HEK293 (cell line): ENCODE data around the gene OR2T8.

Source experiments
- CTCF ChIA-PET: fragments of 350-600 bp; formaldehyde crosslinking; extraction: SDS; loops from one replicate; lab custom pipeline; 2021; ENCODE audit warnings: antibody characterized with exemption; lab: Yijun Ruan, JAX
- POLR2A ChIA-PET: fragments of 300-600 bp; formaldehyde crosslinking; extraction: SDS; loops from one replicate; lab custom pipeline; 2020; ENCODE audit warnings: antibody characterized with exemption, inconsistent platforms; lab: Yijun Ruan, JAX
- H3K27ac ChIP-seq: fragments of 200-500 bp; sonication (Bioruptor generic); 2 replicates; pipeline ENCODE4 v1.5.1; 2014; ENCODE audit warnings: low read depth, low read length, control low read depth, inconsistent platforms; ENCODE audit errors: extremely low read depth
- H3K36me3 ChIP-seq, 2 experiments: fragments of 200-500 bp in 1 of 2; sonication (Bioruptor generic) in 1 of 2; 1 replicate in 1 of 2; 2 replicates in 1 of 2; pipeline ENCODE4 v1.5.1; 2014 to 2017; ENCODE audit warnings: inconsistent platforms in 2 of 2, low read length in 2 of 2; ENCODE audit not compliant: control insufficient read depth in 2 of 2, insufficient read depth in 1 of 2
- H3K4me1 ChIP-seq: fragments of 200-500 bp; sonication (Bioruptor generic); 2 replicates; pipeline ENCODE4 v1.5.1; 2014; ENCODE audit warnings: mild to moderate bottlenecking, low read length, inconsistent platforms; ENCODE audit not compliant: control insufficient read depth, insufficient read depth
- H3K4me3 ChIP-seq: 2 replicates; pipeline ENCODE4 v1.5.1; 2011; ENCODE audit warnings: low read depth, mild to moderate bottlenecking, control low read depth, low read length, moderate library complexity
- H3K9me3 ChIP-seq: fragments of 200-500 bp; sonication (Bioruptor generic); 2 replicates; pipeline ENCODE4 v1.5.1; 2014; ENCODE audit warnings: low read depth, low read length, inconsistent platforms; ENCODE audit not compliant: control insufficient read depth, insufficient read depth
- CTCF ChIP-seq: fragments of 450-650 bp; formaldehyde crosslinking; IDR thresholded peaks from 2 replicates; pipeline ENCODE4 v1.5.1; 2016; ENCODE audit warnings: missing biosample characterization, missing genetic modification characterization
- GLIS2 ChIP-seq: fragments of 450-650 bp; formaldehyde crosslinking; IDR thresholded peaks from 2 replicates; pipeline ENCODE4 v1.5.1; 2016; ENCODE audit warnings: missing biosample characterization, missing genetic modification characterization
- MEIS1 ChIP-seq: sonication (generic); formaldehyde crosslinking; IDR thresholded peaks from 2 replicates; pipeline ENCODE4 v1.8.1; 2022; ENCODE audit warnings: missing genetic modification reagents, mild to moderate bottlenecking, borderline replicate concordance
- PRDM6 ChIP-seq: fragments of 450-650 bp; formaldehyde crosslinking; IDR thresholded peaks from 2 replicates; pipeline ENCODE4 v1.5.1; 2017; ENCODE audit warnings: missing biosample characterization, missing genetic modification characterization
- TRIM28 ChIP-seq: IDR thresholded peaks from 2 replicates; pipeline ENCODE4 v1.6.1; 2011; ENCODE audit warnings: low read length, control low read depth, borderline replicate concordance
- ZBTB11 ChIP-seq: fragments of 450-650 bp; formaldehyde crosslinking; conservative IDR thresholded peaks from 2 replicates; pipeline ENCODE4 v1.5.1; 2016; ENCODE audit warnings: low read depth, missing biosample characterization, missing genetic modification characterization
- ZBTB49 ChIP-seq: fragments of 450-650 bp; formaldehyde crosslinking; IDR thresholded peaks from 2 replicates; pipeline ENCODE4 v1.5.1; 2016; ENCODE audit warnings: missing biosample characterization, missing genetic modification characterization, low read depth
- ZFHX2 ChIP-seq: fragments of 450-650 bp; formaldehyde crosslinking; conservative IDR thresholded peaks from 2 replicates; pipeline ENCODE4 v1.5.1; 2016; ENCODE audit warnings: missing biosample characterization, missing genetic modification characterization
- ZNF121 ChIP-seq: fragments of 450-650 bp; formaldehyde crosslinking; IDR thresholded peaks from 2 replicates; pipeline ENCODE4 v1.5.1; 2016; ENCODE audit warnings: missing biosample characterization, missing genetic modification characterization
- ZNF138 ChIP-seq: fragments of 450-650 bp; formaldehyde crosslinking; IDR thresholded peaks from 2 replicates; pipeline ENCODE4 v1.5.1; 2016; ENCODE audit warnings: missing biosample characterization, missing genetic modification characterization, borderline replicate concordance
- ZNF148 ChIP-seq: fragments of 450-650 bp; formaldehyde crosslinking; IDR thresholded peaks from 2 replicates; pipeline ENCODE4 v1.5.0; 2017; ENCODE audit warnings: missing biosample characterization, missing genetic modification characterization, borderline replicate concordance
- ZNF155 ChIP-seq: fragments of 450-650 bp; formaldehyde crosslinking; IDR thresholded peaks from 2 replicates; pipeline ENCODE4 v1.5.1; 2016; ENCODE audit warnings: missing biosample characterization, missing genetic modification characterization
- ZNF169 ChIP-seq: fragments of 450-650 bp; formaldehyde crosslinking; IDR thresholded peaks from 2 replicates; pipeline ENCODE4 v1.5.1; 2016; ENCODE audit warnings: missing biosample characterization, missing genetic modification characterization
- ZNF221 ChIP-seq: fragments of 450-650 bp; formaldehyde crosslinking; IDR thresholded peaks from 2 replicates; pipeline ENCODE4 v1.5.1; 2017; ENCODE audit warnings: missing biosample characterization, missing genetic modification characterization, borderline replicate concordance
- ZNF302 ChIP-seq: fragments of 450-650 bp; formaldehyde crosslinking; IDR thresholded peaks from 2 replicates; pipeline ENCODE4 v1.5.1; 2016; ENCODE audit warnings: missing biosample characterization, missing genetic modification characterization, low read depth
- ZNF391 ChIP-seq: fragments of 450-650 bp; formaldehyde crosslinking; IDR thresholded peaks from 2 replicates; pipeline ENCODE4 v1.5.1; 2016; ENCODE audit warnings: low read depth, missing biosample characterization, missing genetic modification characterization, borderline replicate concordance
- ZNF404 ChIP-seq: fragments of 450-650 bp; formaldehyde crosslinking; IDR thresholded peaks from 2 replicates; pipeline ENCODE4 v1.5.1; 2017; ENCODE audit warnings: missing biosample characterization, missing genetic modification characterization
- ZNF510 ChIP-seq: fragments of 450-650 bp; formaldehyde crosslinking; IDR thresholded peaks from 2 replicates; pipeline ENCODE4 v1.5.1; 2018; ENCODE audit warnings: mild to moderate bottlenecking, missing genetic modification characterization, missing biosample characterization; ENCODE audit not compliant: insufficient replicate concordance
- ZNF677 ChIP-seq: fragments of 450-650 bp; IDR thresholded peaks from 2 replicates; pipeline ENCODE4 v1.5.0; 2018; ENCODE audit warnings: missing biosample characterization, mild to moderate bottlenecking, missing genetic modification characterization, moderate library complexity

Gene OR2T8

GRCh38 chr1:247964933-247965332 lies 44.9 kb downstream of the OR2T8 start, which contains the start of gene OR2AK2 (continued):
- TF ChIP-seq CTCF (tag by site-specific recombination) (no peak), ZNF121 (tag by site-specific recombination) (no peak), ZNF302 (tag by site-specific recombination) (no peak), ZNF169 (no peak)

GRCh38 chr1:247966532-247967204 lies 46.6 kb downstream of the OR2T8 start:
- Histone ChIP-seq H3K27ac (no peak overlapping the region), H3K9me3 (no peaks in the 10 kb centered on the region), H3K4me3 (no peak overlapping the region), H3K4me1 (no peaks in the 10 kb centered on the region), H3K36me3 (no peaks in the 10 kb centered on the region)
- POLR2A ChIA-PET = no interaction called here
- TF ChIP-seq ZNF155 (tag by site-specific recombination) (no peak), TRIM28 (no peak), ZNF677 (tag by site-specific recombination) (no peak), ZNF510 (tag by site-specific recombination) (no peak), ZNF138 (no peak), ZNF148 (tag by site-specific recombination) (no peak), GLIS2 (no peak), ZBTB49 (tag by site-specific recombination) (no peak), ZBTB11 (no peak), ZNF404 (tag by site-specific recombination) (no peak), ZFHX2 (tag by site-specific recombination) (no peak), PRDM6 (tag by site-specific recombination) (no peak), MEIS1 (CRISPR knock-in tag) (no peak), ZNF391 (tag by site-specific recombination) (no peak), ZNF221 (tag by site-specific recombination) (no peak)
- CTCF ChIA-PET = interaction anchor here (0.5 kb wide), 1 partner anchor 946 kb away, joined by 3 read pairs; no protein-coding TSS in a partner anchor
